ENCODE data around the gene PKP4.

DNA sequence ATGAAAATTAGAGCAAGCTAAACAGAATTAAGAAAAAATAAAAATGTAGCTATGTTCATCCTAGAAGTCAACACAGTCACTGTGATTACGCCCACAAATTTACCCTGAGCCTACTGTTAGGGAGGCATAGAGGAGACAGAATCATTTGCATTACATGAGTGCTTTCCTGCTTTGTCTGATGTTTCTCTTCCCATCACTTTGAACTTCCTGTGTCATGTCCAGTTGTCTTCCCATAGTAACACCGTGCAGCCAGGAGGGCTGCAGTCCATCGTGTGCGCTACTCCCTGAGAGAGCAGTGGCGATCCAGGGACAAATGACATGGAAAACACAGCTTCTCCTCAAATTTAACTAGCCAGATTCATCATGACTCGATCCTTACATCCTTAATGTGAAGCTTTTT is 188.5 kb downstream of the PKP4 start:
- TF ChIP-seq POLR2A (IDR thresholded peaks at IDR 0.05) = no peak
- TF ChIP-seq EP300 (IDR thresholded peaks at IDR 0.05) = no peak
- TF ChIP-seq, protein P1, sequence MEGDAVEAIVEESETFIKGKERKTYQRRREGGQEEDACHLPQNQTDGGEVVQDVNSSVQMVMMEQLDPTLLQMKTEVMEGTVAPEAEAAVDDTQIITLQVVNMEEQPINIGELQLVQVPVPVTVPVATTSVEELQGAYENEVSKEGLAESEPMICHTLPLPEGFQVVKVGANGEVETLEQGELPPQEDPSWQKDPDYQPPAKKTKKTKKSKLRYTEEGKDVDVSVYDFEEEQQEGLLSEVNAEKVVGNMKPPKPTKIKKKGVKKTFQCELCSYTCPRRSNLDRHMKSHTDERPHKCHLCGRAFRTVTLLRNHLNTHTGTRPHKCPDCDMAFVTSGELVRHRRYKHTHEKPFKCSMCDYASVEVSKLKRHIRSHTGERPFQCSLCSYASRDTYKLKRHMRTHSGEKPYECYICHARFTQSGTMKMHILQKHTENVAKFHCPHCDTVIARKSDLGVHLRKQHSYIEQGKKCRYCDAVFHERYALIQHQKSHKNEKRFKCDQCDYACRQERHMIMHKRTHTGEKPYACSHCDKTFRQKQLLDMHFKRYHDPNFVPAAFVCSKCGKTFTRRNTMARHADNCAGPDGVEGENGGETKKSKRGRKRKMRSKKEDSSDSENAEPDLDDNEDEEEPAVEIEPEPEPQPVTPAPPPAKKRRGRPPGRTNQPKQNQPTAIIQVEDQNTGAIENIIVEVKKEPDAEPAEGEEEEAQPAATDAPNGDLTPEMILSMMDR (IDR thresholded peaks at IDR 0.05) = no peak

All from ovary (tissue), 3 donors.